ENCODE data around the gene ABR.

GRCh38 chr17:1183171-1183873 lies 3.5 kb upstream of the ABR start:
- TF ChIP-seq CTCF (IDR thresholded peaks at IDR 0.05) (no peak), EZH2 (IDR thresholded peaks at IDR 0.05) (no peak), EZH2phosphoT487 (IDR thresholded peaks at IDR 0.05) (no peak)
